Esophagus squamous epithelium (tissue), 5 donors: ENCODE data around the gene RAB11B. TPM values are rescaled to one million over a fixed set of nuclear protein-coding genes. Genes with fewer than 3 reads are reported as not detected.

ENCODE experiments used
- DNase-seq: peaks from one replicate; lab custom pipeline; 2025; lab: John Stamatoyannopoulos, UW
- H3K27ac ChIP-seq, 4 donors: fragments of 200-600 bp; sonication (generic); one replicate each; pipeline ENCODE4 v1.5.1; 2016 to 2019; ENCODE audit warnings: mild to moderate bottlenecking in 1 of 4
- H3K27me3 ChIP-seq, 4 donors: fragments of 200-600 bp; sonication (generic); 1 replicate in 3 of 4; 2 replicates in 1 of 4; pipeline versions ENCODE4 v1.5.1 to v1.6.0; 2017 to 2021; ENCODE audit warnings: antibody characterized with exemption in 1 of 4
- H3K36me3 ChIP-seq, 3 donors: fragments of 200-600 bp; sonication (generic); one replicate each; pipeline ENCODE4 v1.5.1; 2016 to 2019
- H3K4me1 ChIP-seq, 3 donors: fragments of 200-600 bp; sonication (generic); one replicate each; pipeline ENCODE4 v1.5.1; 2017 to 2019
- H3K4me3 ChIP-seq, 4 donors: fragments of 200-600 bp; sonication (generic); 1 replicate in 3 of 4; 2 replicates in 1 of 4; pipeline ENCODE4 v1.5.1; 2016 to 2019; ENCODE audit warnings: mild to moderate bottlenecking in 2 of 4, moderate library complexity in 1 of 4
- H3K9me3 ChIP-seq, 3 donors: fragments of 200-600 bp; sonication (generic); one replicate each; pipeline ENCODE4 v1.5.1; 2016 to 2019
- CTCF ChIP-seq, 6 experiments: fragments of 450-650 bp in 4 of 6; fragments of 200-600 bp in 2 of 6; sonication (generic) in 2 of 6; IDR thresholded peaks; one replicate each; pipeline ENCODE4 v1.5.1; 2016 to 2019; ENCODE audit warnings: antibody characterized with exemption in 6 of 6, mild to moderate bottlenecking in 4 of 6, moderate library complexity in 4 of 6
- POLR2A ChIP-seq, 4 donors: fragments of 450-650 bp; IDR thresholded peaks; one replicate each; pipeline ENCODE4 v1.6.1; 2017; ENCODE audit warnings: antibody characterized with exemption in 4 of 4, mild to moderate bottlenecking in 4 of 4, moderate library complexity in 3 of 4
- WGBS, 2 donors: methylation state at CpG; one replicate each; pipeline ENCODE4 v1.1.5; 2018; 5-methylcytosine and 5-hydroxymethylcytosine counted together
- intact Hi-C: fragments of 100-400 bp; cut with DNase I; formaldehyde crosslinking; loops from one replicate; pipeline ENCODE4 v1.15.0; 2022
- total RNA-seq, 4 donors: library from RNA; depleted of rRNA; stranded (reverse); fragments of >200 nt; gene quantifications; one replicate each; pipeline ENCODE4 v1.1.0, GENCODE V29; 2016
- donor health status: DM: yes; HTN: yes; CAD: no.

RAB11B gene
- total RNA-seq, 4 donors from 2014 or later, result 11.3 to 44.0 (median 26.0) TPM

DNA sequence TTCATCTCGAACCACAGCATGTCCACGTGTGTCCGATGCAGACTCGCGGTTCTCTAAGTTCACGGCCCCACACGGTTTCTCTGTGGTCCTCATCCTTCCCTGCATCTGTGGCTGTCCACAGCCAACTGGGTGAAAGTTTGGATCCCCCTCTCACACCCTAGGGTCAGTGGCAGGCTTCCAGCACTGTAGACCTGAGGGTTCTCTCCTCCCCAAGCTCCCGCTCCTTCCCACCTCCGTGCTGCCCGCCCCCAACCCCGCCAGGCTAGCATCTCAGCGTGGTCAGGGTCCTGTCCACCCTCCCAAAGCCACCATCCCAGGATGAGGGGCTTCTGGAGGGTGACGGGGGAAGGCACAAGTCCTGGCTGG lies 23.2 kb upstream of the RAB11B start:
- TF ChIP-seq CTCF (IDR thresholded peaks at IDR 0.05) (no peak), POLR2A (IDR thresholded peaks at IDR 0.05) (no peak)
- H3K36me3 ChIP-seq, result peaks cover 0 to 44% (median 0%) of the 10 kb centered on the region in 3 donors
- peak overlapping the region in 1 of 4 donors; percentile 83 for H3K4me3 ChIP-seq
- 65 to 75% methylated on average over 7 to 8 of the region's 13 CpGs for WGBS, 2 donors
- no peak for DNase-seq
- peaks cover 47 to 69% (median 52%) of the 10 kb centered on the region in 3 donors for H3K4me1 ChIP-seq
- intact Hi-C loops, result no loop called here
- peak overlapping the region; percentile 35 to 90 (median 50) for H3K27ac ChIP-seq
- H3K27me3 ChIP-seq, result peaks cover 0 to 17% (median 0%) of the 10 kb centered on the region in 4 donors
- H3K9me3 ChIP-seq, result no peaks in the 10 kb centered on the region

DNA sequence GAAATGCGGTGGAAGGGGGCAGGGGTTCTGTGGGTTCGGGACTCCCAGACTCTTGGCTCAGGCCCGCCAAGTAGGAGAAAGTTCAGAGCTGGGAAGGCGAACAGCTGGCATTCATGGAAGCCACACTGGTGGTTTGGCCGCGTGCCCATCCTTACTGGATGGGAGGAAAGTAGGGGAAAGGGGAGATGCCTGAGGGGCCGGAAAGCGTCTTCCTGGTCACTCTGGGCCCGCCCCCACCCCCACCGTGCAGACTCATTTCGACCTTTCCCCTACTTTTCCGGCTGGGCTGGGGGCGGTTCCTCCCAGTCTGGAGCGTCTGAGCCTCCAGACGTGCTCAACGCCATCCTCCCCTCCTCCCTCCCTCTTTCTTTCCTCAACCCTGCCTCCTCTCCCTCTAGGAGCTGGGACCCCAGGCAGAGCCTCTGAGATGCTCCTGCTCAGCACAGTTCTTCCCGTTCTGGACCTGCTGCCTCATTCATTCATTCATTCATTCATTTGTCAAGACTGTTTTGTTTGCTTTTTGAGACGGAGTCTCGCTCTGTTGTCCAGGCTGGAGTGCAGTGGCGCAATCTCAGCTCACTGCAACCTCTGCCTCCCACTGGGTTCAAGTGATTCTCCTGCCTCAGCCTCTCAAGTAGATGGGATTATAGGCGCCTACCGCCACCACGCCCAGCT lies 22.7 kb upstream of the RAB11B start:
- H3K27ac ChIP-seq, result peak overlapping the region; percentile 35 to 90 (median 50)
- H3K9me3 ChIP-seq, result no peaks in the 10 kb centered on the region
- H3K4me1 ChIP-seq, result peaks cover 43 to 64% (median 46%) of the 10 kb centered on the region in 3 donors
- intact Hi-C loops, result no loop called here
- H3K27me3 ChIP-seq, result peaks cover 0 to 17% (median 0%) of the 10 kb centered on the region in 4 donors
- DNase-seq, result no peak
- no peak for TF ChIP-seq CTCF (IDR thresholded peaks at IDR 0.05)
- no peak for TF ChIP-seq POLR2A (IDR thresholded peaks at IDR 0.05)
- peak overlapping the region in 1 of 4 donors; percentile 83 for H3K4me3 ChIP-seq
- peaks cover 0 to 49% (median 0%) of the 10 kb centered on the region in 3 donors for H3K36me3 ChIP-seq
- WGBS, 2 donors, result 19 to 21% methylated on average over 19 to 23 of the region's 23 CpGs

DNA sequence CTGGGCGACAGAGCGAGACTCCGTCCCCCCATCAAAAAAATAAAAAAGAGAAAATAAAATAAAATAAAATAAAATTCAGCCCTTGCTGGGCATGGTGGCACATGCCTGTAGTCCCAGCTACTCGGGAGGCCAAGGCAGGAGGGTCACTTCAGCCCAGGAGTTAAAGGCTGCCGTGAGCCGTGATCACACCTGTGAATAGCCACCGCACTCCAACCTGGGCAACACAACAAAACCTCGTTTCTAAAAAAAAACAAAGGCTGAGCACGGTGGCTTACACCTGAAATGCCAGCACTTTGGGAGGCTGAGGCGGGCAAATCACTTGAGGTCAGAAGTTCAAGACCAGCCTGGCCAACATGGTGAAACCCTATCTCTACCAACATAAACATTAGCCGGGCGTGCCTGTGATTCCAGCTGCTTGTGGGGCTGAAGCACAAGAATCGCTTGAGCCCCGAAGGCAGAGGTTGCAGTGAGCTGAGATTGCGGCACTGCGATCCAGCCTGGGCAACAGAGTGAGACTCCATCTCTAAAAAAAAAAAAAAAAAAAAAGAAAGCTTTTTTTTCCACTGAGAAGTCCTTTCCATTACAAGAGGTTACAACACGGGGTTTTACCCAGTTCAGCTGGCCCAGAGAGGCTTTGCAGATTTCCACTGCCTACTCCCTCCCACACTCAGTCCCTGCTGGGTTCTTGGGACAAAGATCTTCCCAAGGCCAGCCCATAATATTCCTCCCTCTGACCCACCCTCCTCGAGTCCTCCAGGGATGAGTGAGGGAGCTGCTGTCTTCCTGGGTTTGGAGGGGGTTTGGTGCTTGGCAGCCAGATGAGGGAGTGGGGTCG lies 19.8 kb upstream of the RAB11B start:
- Histone ChIP-seq H3K4me1 (peaks cover 18 to 42% (median 29%) of the 10 kb centered on the region in 3 donors), H3K27me3 (peaks cover 0 to under 1% (median 0%) of the 10 kb centered on the region in 4 donors), H3K27ac (peak overlapping the region in 1 of 4 donors; percentile 62), H3K9me3 (no peaks in the 10 kb centered on the region), H3K4me3 (no peak overlapping the region), H3K36me3 (peaks cover 0 to 75% (median 7%) of the 10 kb centered on the region in 3 donors)
- intact Hi-C loops, result no loop called here
- TF ChIP-seq CTCF (IDR thresholded peaks at IDR 0.05), result no peak
- TF ChIP-seq POLR2A (IDR thresholded peaks at IDR 0.05), result no peak
- DNase-seq, result no peak
- WGBS, 2 donors, result 77% methylated on average over 14 to 15 of the region's 19 CpGs

DNA sequence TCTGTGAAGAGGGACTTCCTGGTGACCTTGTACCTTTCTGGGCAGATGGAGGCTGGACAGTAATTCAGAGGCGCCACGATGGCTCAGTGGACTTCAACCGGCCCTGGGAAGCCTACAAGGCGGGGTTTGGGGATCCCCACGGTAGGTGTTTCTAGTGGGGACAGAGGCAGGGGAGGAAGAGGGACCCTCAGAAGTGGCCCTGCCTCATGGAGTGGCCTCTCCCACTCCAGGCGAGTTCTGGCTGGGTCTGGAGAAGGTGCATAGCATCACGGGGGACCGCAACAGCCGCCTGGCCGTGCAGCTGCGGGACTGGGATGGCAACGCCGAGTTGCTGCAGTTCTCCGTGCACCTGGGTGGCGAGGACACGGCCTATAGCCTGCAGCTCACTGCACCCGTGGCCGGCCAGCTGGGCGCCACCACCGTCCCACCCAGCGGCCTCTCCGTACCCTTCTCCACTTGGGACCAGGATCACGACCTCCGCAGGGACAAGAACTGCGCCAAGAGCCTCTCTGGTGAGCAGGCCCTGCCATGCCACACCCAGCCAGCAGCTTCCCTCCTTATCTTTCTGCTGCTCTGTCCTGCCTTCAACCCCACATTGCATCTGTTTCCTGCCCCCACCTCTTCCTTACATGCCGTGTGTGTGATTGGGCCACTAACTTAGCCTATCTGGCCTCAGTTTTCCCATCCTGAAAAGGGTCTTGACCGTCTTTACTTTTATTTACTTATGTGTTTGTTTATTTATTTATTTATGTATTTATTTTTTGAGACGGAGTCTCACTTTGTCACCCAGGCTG lies 19.0 kb upstream of the RAB11B start:
- no peak for TF ChIP-seq CTCF (IDR thresholded peaks at IDR 0.05)
- no peak for TF ChIP-seq POLR2A (IDR thresholded peaks at IDR 0.05)
- no peak for DNase-seq
- H3K9me3 ChIP-seq, result no peaks in the 10 kb centered on the region
- no peaks in the 10 kb centered on the region for H3K27me3 ChIP-seq
- H3K36me3 ChIP-seq, result peaks cover 0 to 79% (median 7%) of the 10 kb centered on the region in 3 donors
- H3K27ac ChIP-seq, result peak overlapping the region in 1 of 4 donors; percentile 62
- H3K4me1 ChIP-seq, result peaks cover 15 to 34% (median 26%) of the 10 kb centered on the region in 3 donors
- intact Hi-C loops, result no loop called here
- H3K4me3 ChIP-seq, result no peak overlapping the region
- WGBS, 2 donors, result 89 to 91% methylated on average over 12 to 14 of the region's 28 CpGs
